GM19397 (cell line): ENCODE data around the gene INSYN2B.

Experiments used
- ATAC-seq: cut with Tn5 transposase; IDR thresholded peaks from one replicate; pipeline ENCODE4 v1.9.1; 2021; ENCODE audit warnings: mild to moderate bottlenecking, moderate library complexity; ENCODE audit not compliant: unreplicated experiment

The INSYN2B gene

GRCh38 chr5:169895926-169896325, 84.4 kb downstream of the INSYN2B start:
- ATAC-seq = no peak

DNA sequence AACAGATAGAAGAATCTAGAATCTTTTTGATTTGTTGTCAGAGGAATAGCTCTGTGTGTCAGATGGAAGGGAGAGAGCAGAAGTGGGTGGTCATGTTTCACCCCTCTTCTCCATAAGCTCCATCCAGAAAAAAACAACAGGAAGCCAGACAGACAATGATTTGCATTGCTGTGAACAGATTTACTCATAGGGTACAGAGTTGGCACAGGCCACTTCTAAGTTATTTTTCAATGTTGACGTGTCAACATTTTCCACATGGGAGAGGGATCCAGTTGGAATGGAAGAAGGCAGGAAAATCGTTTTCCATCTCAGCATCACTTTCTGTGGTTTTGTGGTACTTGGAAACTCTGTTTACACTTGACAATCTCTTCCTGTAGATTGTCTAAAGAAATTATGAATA, 86.7 kb downstream of the INSYN2B start:
- ATAC-seq = no peak

DNA sequence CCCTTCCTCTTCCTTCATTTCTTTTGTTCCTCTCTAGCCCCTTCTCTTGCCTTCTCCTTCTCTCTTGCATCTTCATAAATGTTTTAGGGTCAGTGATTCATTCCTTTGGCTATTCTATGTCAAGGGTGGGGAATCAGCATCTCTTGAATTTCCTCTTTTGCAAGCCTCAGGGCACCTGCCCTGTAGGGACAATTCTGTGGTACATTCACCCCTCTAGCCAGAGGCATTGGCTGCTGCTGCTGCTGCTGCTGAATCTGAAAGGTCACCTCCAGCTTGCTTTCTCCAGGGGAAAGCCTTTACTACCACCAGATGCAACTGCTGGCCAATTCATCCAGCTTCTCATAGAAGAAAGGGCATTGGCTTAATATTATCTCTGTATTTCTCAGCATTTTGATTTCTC, 87.3 kb downstream of the INSYN2B start:
- no peak for ATAC-seq

- no peak for ATAC-seq
Observed at GRCh38 chr5:169889572-169889971, 90.7 kb downstream of the INSYN2B start.

GRCh38 chr5:169886677-169887076, 93.6 kb downstream of the INSYN2B start:
- no peak for ATAC-seq

GRCh38 chr5:169886033-169886432, 94.3 kb downstream of the INSYN2B start:
- ATAC-seq = no peak

DNA sequence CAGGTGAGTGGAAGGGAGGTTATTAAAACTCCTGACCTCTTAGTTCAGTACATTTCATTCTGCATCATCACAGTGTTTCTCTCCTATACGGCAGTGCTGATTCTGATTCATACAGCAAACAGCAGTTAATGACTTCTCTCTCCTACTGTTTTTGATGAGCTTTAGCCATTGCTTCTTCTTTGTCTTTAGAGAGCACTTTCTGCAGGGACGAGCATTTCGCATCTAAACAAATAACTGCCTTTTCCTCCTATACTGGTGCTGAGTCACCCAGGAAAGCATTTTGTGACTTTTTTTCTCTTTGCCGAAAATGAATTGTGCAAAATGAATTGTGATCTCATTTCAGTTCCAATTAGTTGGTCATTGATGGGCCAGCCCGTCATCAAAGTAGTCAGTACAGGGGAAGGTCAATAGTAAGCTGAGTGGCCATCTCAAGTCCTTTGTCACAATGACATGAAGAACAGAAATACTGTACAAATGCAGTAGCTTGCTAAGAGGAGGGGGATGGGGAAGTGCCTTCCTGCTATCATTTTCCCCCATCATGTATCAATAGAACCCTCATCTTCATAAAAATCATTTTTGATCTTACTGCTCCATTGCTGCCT, 98.5 kb downstream of the INSYN2B start:
- ATAC-seq = no peak

- no peak for ATAC-seq
Observed at GRCh38 chr5:169880785-169881184, 99.5 kb downstream of the INSYN2B start.

- no peak for ATAC-seq
Observed at GRCh38 chr5:169880012-169880663, 100.2 kb downstream of the INSYN2B start.

DNA sequence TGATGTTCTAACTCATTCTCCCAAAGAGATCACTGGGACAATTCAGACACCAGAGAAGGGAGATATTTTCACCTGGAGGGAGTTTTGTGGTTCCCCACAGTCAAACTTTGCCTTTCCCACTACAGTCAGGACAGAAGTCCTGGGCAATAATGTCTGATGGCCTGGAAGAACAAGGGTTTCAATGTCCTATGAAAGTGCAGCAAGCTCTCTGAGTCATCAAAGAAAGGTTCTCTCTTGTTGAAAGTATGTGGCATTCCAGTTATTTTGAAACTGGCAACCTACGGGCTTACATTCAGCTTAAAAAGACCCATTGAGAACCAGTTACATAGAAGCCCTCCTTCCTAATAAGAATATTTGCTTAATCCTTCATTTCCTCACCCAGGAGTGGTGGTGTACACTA, 103.9 kb downstream of the INSYN2B start:
- no peak for ATAC-seq

GRCh38 chr5:169875731-169876130, 104.6 kb downstream of the INSYN2B start:
- no peak for ATAC-seq

- ATAC-seq = no peak
Observed at GRCh38 chr5:169875091-169875728, 105.1 kb downstream of the INSYN2B start.

- ATAC-seq = no peak
Observed at GRCh38 chr5:169874621-169875020, 105.7 kb downstream of the INSYN2B start.

DNA sequence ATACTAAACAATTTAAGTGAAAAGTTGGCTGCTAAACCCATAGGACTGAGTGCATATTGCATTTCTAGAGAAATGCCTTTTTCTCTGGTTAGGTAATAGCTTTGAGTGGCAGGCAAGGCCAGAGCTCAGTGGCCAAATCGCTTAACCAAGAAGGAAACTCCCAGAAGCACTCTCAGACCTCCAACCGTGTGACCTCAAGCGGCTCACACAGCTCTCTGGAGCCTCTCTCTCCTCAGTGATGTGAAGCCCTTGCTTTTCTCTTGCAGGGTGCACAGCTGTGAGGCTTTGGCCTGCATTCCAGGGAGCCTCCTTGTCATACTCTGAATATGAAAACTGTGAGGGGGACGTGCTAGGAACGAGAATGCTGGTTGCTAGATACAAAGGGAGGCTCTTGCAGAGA, 106.7 kb downstream of the INSYN2B start:
- no peak for ATAC-seq

GRCh38 chr5:169871826-169872490, 108.3 kb downstream of the INSYN2B start:
- ATAC-seq = no peak

- ATAC-seq = no peak
Observed at GRCh38 chr5:169870211-169870610, 110.1 kb downstream of the INSYN2B start.

DNA sequence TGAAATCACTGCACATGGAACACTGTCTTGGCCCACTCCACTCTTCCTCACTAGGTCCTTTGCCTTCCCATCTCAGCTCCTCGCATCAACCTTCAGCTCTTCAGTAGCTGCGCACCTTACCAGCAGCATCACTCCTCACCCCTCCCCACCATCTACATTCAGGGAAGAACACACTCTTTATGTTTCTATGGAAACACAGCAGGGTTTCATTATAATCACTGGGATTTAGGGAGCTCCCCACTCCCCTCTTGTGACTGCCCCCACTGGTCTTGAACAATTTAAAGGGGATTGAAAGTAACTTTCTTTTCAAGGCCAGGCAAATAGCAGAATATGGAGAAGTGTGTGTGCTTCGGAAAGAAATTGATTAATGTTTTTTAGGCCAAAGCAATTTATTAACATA, 111.2 kb downstream of the INSYN2B start:
- ATAC-seq = no peak

DNA sequence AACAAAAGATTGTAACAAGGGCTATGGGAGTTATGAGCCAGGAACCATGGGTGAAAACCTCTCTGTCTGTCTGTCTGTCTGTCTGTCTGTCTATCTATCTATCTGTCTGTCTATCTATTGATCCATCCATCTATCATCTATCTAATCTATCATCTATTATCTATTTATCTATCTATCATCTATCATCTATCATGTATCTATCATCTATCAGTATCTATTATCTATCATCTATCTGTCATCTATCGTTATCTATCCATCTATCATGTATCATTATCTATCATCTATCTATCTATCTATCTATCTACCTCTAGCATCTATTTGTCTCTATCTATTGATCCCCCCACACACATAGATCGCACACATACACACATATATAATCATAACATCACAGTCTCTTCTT, 112.9 kb downstream of the INSYN2B start:
- no peak for ATAC-seq

DNA sequence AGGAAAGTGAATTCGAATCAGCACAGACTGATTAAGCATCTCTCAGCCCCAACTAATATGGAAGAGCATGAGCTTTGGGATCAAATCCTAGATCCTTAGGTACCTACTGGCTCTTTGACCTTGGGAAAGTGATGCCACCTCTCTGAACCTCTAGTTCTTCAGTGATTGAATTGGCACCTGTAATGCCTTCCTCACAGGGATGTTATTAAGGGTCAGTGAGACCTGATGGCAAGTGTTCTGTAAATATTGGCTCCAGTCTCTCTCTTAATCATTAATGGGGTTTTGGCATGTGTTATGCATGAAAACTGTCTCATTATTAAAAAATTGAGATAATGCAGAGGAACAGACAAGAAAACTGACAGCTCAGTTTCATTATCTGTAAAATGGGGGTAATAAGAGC, 115.8 kb downstream of the INSYN2B start:
- no peak for ATAC-seq

DNA sequence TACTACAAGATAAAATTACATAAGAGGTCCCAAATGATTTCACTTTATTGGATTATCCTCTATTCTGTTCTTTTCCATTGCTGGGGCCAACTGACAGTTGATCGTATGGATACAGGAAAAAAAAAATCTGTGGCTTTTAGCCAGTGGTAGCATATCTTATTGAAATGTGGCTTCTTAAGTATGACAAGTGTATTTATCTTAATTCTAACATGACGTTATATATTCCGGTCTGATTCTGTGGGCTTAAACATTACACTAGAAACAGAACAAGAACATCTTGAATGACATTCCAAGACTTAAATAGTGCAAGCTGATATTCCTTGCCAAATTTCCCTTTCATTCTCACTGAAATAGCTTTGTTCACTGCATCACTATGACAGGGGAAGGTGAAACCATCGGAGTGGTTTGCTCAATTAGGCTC, 117.9 kb downstream of the INSYN2B start:
- ATAC-seq = no peak

GRCh38 chr5:169861934-169862333, 118.4 kb downstream of the INSYN2B start:
- no peak for ATAC-seq

DNA sequence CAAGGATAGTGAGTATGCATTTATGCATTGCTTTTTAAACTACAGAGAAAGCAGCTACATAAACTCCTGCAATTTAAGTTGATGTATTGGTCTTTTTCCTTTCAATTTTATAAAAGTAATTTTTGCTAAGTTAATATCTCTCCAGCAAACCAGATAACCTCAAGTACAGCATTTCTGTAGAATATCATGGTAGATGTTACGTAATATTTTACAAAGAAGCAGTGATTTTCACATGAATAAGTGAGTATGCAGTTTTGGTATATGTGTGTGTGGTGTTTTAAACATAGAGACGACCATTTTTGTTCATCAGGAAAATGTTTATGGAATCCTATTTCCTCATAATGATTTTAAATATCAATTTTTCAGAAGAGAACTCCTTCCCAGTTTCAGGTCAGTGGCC, 118.9 kb downstream of the INSYN2B start:
- ATAC-seq = no peak
